GM23248 (cell line): Measurements from ENCODE around the gene DIAPH3.

Experiments used
- EZH2 ChIP-seq: fragments of 200-600 bp; sonication (generic); IDR thresholded peaks from 2 replicates; pipeline ENCODE4 v1.6.1; 2018; ENCODE audit warnings: antibody characterized with exemption, mild to moderate bottlenecking; ENCODE audit not compliant: insufficient read depth, poor library complexity, severe bottlenecking
- EZH2phosphoT487 ChIP-seq: fragments of 200-600 bp; sonication (generic); IDR thresholded peaks from 2 replicates; pipeline ENCODE4 v1.6.1; 2018; ENCODE audit warnings: antibody characterized with exemption, moderate library complexity, mild to moderate bottlenecking, low read depth; ENCODE audit not compliant: insufficient read depth

- TF ChIP-seq EZH2 (no peak), EZH2phosphoT487 (no peak)
Observed at GRCh38 chr13:60146471-60146870, 17.3 kb downstream of the DIAPH3 start.
